ENCODE data around the gene RNMT. TPM values are rescaled to one million over a fixed set of nuclear protein-coding genes. Genes with fewer than 3 reads are reported as not detected.
"Not testable (repeated sequence)": the region's sequence is repeated elsewhere in the genome, so short reads cannot be mapped to it uniquely, and the experiment has no call there.

The RNMT gene
- total RNA-seq (2021; fragmentation: NEBNext Ultra II Directional; extraction: Animal tissue kit (Norgen Biotek cat#: 25700)): 10 to 100 TPM; 26.8 to 32.1 (median 27.4) TPM
- long read RNA-seq, full-length matches to known transcripts: 4 of 22 reads
- long read RNA-seq, partial matches to known transcripts: 13 of 22 reads
- long read RNA-seq, other reads (novel, unspliced or antisense): 5 of 22 reads

DNA sequence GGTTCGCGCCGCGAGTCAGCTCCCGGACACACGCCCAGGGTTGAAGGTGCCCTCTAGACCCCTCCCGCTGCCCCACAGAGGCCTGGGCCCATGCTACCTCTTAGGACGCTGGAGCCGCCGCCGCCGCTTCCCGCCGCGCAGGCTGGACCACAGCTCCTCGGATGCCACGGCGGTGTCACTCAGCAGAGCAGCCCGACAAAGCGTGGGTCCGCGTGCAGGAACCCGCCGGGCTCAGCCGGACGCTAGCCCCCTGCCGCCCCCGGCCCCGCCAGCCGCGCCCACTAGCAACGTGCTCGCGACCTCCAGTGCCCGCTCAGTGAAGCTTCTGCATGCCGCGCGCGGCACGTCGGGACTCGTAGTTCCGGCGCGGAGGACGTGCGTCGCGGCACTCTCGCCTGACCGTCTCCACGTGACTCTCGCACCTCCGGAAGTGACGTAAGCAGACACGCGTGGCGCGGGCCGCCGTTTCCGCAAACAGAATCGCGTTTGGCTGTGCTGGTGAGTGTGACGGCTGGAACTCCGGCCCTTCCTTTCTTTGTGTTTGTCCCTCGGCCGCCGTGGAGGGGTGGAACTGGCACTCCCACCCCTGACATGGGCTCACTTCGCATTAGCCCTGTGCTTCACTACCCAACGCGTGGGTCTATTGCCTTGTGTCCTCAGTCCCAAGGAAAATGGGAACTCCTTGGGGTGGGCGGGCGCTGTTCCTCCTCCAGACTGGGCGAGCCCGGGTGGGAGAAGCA lies at the start of gene RNMT, which contains the start of gene FAM210A:
Gene RNMT (plus strand): TSS at position 442 of the 740 bp plus-strand sequence. CDS start 4,845 bp downstream, outside the sequence.
Gene FAM210A (minus strand): TSS at position 327 of the 740 bp plus-strand sequence. CDS start 44,481 bp downstream, outside the sequence.
- Mint-ChIP-seq H3K27ac (peak within 1 kb of the TSS; percentile 99), H3K9me3 (no peaks in the 10 kb centered on the region), H3K4me1 (ENCODE audit: low read depth) (peaks cover 37% of the 10 kb centered on the region), H3K27me3 (ENCODE audit: insufficient read depth) (peaks cover 5% of the 10 kb centered on the region; the same call in 1 of the 2 replicates), H3K4me3 (peak within 1 kb of the TSS; percentile 88), H3K36me3 (ENCODE audit: low read depth) (no peaks in the 10 kb centered on the region; the same call in 1 of the 2 replicates)
- peak; percentile 91 for DNase-seq
- TF ChIP-seq, protein P1, sequence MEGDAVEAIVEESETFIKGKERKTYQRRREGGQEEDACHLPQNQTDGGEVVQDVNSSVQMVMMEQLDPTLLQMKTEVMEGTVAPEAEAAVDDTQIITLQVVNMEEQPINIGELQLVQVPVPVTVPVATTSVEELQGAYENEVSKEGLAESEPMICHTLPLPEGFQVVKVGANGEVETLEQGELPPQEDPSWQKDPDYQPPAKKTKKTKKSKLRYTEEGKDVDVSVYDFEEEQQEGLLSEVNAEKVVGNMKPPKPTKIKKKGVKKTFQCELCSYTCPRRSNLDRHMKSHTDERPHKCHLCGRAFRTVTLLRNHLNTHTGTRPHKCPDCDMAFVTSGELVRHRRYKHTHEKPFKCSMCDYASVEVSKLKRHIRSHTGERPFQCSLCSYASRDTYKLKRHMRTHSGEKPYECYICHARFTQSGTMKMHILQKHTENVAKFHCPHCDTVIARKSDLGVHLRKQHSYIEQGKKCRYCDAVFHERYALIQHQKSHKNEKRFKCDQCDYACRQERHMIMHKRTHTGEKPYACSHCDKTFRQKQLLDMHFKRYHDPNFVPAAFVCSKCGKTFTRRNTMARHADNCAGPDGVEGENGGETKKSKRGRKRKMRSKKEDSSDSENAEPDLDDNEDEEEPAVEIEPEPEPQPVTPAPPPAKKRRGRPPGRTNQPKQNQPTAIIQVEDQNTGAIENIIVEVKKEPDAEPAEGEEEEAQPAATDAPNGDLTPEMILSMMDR (IDR thresholded peaks at IDR 0.05): no peak

DNA sequence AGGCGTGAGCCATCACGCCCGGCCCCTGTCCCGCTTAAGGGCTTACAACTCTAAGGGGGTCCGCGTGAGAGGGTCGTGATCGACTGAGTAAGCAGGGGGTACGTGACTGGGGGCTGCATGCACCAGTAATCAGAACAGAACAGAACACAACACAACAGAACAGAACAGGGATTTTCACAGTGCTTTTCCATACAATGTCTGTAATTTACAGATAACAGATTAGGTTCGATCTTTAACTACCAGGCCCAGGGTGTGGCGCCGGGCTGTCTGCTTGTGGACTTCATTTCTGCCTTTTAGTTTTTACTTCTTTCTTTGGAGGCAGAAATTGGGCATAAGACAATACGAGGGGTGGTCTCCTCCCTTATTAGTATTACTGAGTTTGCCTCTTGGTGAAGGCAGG lies 49.1 kb upstream of the RNMT start:
- Mint-ChIP-seq H3K36me3 (ENCODE audit: low read depth) (peaks cover 23% of the 10 kb centered on the region), H3K9me3 (peaks cover 26% of the 10 kb centered on the region)
- H3K27ac Mint-ChIP-seq; H3K4me3 Mint-ChIP-seq; H3K4me1 Mint-ChIP-seq (ENCODE audit: low read depth); DNase-seq; H3K27me3 Mint-ChIP-seq (ENCODE audit: insufficient read depth): not testable (repeated sequence)

DNA sequence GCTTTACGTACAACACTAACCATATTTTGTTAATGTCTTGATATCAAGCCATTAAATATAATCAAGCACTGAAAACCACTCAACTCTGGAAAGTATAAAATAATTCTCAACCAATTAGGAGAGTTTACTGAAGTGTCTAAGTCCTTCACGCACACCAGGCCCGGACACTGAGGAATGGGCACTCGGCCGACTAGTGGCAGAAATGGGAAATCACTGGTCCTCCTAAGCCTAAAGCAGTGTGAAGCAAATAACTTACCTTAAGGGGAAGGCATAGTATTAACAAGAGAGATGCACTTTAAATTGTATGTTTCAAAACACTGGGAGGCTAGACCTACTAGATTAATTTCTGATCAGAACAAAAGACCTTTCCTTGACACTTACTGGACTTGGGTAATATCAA lies 45.9 kb upstream of the RNMT start:
- TF ChIP-seq, protein P1 (IDR thresholded peaks at IDR 0.05): peak; percentile 41
- Mint-ChIP-seq H3K4me3 (no peak overlapping the region), H3K9me3 (peaks cover 15% of the 10 kb centered on the region), H3K27ac (no peak overlapping the region), H3K4me1 (ENCODE audit: low read depth) (peaks cover 6% of the 10 kb centered on the region), H3K27me3 (ENCODE audit: insufficient read depth) (no peaks in the 10 kb centered on the region), H3K36me3 (ENCODE audit: low read depth) (peaks cover 16% of the 10 kb centered on the region)
- no peak for DNase-seq

DNA sequence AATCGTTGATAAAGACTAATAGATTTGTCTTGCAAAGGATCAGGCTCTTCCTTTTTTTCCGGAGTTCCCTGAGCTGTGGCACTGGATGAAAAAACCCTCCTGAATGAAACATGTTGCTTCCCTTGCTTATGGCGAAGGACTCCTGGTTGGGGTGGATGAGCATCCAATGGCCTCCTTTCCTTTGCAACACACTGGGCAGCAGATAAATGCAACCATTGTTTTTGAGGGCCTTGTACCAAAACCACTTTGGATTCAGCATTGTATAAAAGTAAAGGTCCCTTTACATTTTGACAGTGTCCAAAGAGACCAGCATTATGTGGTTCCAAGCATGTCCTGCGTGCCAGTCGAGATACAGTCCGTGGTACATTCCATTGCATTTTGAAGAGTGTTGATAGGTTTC lies 44.8 kb upstream of the RNMT start:
- peaks cover 10% of the 10 kb centered on the region for H3K4me1 Mint-ChIP-seq (ENCODE audit: low read depth)
- TF ChIP-seq, protein P1 (IDR thresholded peaks at IDR 0.05): no peak
- DNase-seq: no peak
- H3K9me3 Mint-ChIP-seq: peaks cover 5% of the 10 kb centered on the region
- H3K27ac Mint-ChIP-seq: no peak overlapping the region
- peaks cover 12% of the 10 kb centered on the region for H3K36me3 Mint-ChIP-seq (ENCODE audit: low read depth)
- H3K4me3 Mint-ChIP-seq: no peak overlapping the region
- no peaks in the 10 kb centered on the region for H3K27me3 Mint-ChIP-seq (ENCODE audit: insufficient read depth)

DNA sequence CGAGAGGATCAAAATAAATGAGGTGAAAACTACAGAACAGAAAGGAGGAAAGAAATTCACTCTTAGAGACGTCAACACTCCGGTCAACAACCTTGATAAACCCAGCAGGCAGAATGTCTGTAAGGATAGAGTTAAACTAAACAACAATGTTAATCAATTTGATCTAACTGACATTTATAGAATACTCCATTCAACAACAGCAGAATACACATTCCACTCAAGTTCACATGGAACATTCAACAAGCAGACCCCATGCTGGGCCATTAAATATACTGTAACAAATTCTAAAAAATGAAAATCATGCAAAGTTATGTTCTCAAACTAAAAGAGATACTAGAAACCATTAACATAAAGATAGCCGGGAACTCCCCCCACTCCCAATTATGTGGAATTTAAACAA lies 41.9 kb upstream of the RNMT start:
- Mint-ChIP-seq H3K27ac (no peak overlapping the region), H3K36me3 (ENCODE audit: low read depth) (peaks cover 24% of the 10 kb centered on the region), H3K9me3 (peaks cover 1% of the 10 kb centered on the region; the same call in 1 of the 2 replicates), H3K4me3 (no peak overlapping the region), H3K4me1 (ENCODE audit: low read depth) (peaks cover 9% of the 10 kb centered on the region; the same call in 1 of the 2 replicates), H3K27me3 (ENCODE audit: insufficient read depth) (no peaks in the 10 kb centered on the region)
- DNase-seq: no peak
- TF ChIP-seq, protein P1 (IDR thresholded peaks at IDR 0.05): no peak

All from HFFc6 (cell line).